ENCODE results near the gene PADI1.

Gene PADI1

DNA sequence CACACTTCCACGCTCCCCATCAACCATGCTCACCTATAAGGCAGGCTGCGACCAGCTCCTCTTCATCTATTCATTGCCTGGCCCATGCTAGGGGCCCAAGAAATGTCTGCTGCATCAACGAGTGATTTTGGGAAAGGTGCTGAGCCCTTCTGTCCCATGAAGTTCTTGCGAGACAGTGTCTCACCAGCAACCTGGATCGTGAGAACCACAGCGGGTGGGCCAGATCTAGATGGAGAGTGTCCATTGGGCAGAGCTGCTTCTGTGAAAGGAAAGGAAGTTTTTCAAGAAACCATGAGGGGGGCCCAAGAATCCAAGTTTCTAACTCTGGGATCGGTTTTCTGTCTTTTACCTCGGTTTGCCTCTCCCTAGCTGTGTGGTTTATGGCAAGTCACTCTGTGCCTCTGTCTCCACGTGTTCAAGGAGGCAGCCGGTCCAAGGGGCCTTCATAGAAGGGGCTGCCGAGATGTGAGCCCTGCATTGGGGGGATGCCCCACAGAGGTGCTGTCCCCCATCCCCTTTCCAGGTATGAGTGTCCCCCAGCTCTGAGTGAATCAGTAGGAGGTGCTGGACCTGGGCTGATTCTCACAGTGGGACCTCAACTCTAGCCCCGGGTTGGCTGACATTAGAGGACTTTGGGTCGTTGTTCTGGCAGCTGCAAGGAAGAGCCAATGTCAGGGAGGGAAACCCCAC is 8.3 kb upstream of the PADI1 start:
- no peak for DNase-seq (ENCODE audit: low spot score)

DNA sequence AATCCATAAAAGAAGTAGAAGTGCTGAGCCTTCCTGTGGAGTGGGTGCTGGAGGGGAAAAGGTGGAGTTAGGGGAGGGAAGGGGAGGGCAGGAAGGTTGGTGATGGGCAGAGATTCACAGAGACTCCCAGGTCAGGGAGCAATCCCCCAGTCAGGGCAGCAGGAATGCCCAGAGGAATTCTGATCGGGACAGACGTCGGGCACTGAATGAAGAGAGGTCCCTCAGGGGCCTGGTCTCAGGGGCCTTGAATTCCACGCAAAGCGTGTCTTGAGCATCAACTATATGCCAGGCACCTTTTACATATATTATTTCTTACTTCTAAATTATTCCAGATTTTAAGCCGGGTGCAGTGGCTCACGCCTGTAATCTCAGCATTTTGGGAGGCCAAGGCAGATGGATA is 7.2 kb upstream of the PADI1 start:
- no peak for DNase-seq (ENCODE audit: low spot score)

- DNase-seq (ENCODE audit: low spot score), result no peak
Observed at GRCh38 chr1:17198476-17199258, 6.3 kb upstream of the PADI1 start.

DNA sequence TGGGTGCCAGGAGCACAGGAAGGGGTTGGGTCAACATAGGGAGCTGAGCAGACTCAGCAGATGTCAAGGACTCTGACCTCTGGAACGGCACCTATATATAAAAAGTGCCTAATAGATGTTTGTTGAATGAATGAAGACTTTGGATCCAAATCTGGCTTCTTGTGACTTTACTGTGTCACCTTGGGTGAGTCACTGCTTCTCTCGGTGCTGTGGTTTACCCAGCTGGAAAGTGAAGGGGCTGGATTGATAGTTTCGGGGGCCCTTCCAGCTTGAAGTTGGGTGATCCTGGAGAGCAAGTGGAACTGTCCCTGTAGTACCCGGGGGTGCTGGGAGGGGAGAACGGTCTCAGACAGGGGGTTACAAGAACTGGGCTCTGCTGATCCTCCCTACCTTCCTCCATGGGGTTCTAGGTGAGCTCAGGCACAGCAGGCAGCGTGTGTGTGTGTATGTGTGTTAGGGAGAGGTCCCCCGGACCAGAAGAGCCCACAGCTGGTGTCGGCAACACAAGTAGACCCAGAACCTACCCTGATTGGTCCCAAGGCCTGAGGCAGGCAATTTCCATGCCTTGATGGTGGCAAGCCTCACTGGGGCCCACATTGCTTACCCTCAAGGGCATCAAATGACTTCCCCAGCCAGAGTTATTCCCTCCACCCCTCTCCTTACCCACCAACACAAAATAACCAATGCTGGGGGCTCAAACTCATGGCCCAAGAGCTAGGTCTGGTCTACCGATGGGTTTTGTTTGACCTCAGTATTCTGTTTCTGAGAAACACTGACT is 5.5 kb upstream of the PADI1 start:
- DNase-seq (ENCODE audit: low spot score), result no peak

- no peak for DNase-seq (ENCODE audit: low spot score)
Observed at GRCh38 chr1:17200246-17200645, 4.7 kb upstream of the PADI1 start.

- DNase-seq (ENCODE audit: low spot score), result no peak
Observed at GRCh38 chr1:17200756-17201155, 4.2 kb upstream of the PADI1 start.

DNA sequence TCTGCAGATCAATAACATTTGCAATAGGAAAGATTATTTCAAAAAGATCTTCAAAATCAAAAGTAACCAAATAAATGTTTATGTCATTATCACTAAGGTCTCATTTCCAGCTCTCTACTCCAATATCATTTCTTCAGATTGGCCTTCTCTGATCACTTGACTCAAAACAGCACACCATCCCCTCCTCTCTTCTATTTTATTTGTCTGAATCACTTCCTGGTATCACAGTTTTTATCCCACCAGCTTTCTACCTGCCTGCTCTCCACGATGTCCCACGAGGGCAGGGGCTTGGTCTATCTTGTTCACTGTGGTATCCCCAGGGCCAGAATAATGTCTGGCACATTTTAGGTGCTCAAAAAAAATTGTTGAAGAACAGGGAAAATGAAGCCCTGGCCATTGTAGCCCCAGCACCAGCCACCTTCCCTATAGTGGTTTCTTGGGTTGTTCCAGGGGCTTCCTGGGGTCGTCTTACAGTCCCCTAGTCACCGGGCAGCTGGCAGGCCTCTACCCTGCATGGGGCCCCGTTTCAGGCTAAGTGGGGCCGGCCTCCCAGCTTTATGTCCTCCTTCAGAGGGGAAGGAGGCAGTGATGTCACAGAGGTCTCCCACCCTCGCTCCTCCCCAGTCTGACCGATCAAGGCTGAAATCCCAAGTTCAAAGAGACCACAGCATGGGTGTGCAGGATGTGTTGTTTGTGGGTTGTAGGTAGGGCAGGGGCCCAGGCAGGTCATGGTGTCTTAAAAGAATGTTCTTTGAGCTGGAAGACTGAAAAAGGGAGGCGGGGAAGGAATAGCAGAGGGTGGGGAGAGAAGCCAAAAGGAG is 3.5 kb upstream of the PADI1 start:
- DNase-seq (ENCODE audit: low spot score), result no peak

- no peak for DNase-seq (ENCODE audit: low spot score)
Observed at GRCh38 chr1:17205652-17206051, 724 bp downstream of the PADI1 start.

DNA sequence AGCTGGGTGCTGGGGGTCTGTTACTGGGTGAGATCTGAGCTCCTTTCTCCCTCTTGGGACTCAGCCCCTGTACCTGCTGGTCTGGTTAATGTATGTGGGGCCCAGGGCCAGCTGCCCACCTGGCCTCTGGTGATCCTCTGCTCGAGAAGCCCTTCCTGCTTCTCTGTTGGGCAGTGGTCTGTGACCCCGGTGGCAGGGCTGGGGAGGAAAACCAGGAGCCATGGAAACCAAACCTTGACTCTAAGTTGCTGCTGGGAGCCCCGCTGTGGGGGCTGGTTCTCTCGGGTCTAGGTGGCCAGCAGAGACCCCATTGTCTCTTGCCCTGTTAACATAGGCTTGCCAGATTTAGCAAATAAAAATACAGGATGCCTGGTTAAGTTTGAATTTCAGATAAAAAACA is 1.3 kb downstream of the PADI1 start:
- DNase-seq (ENCODE audit: low spot score), result no peak

DNA sequence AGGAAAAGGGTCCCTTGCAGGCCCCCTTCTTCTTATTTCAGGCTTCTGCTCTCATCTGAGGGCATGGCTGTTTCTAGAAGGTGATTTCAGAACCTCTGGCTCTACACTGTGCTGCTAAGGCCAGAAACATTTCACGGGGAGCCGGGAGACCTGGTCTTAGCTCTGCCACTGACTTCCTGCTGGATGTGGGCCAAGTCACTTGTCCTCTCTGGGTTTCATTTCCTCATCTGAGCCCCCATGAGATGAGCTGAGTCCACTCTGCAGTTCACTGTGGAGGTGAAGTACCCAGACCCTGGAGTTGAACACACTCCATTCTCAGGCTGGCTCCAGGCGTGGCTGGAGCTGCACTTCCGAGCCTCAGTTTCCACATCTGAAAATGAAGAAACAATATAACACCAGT is 2.1 kb downstream of the PADI1 start:
- DNase-seq (ENCODE audit: low spot score), result no peak

- no peak for DNase-seq (ENCODE audit: low spot score)
Observed at GRCh38 chr1:17207540-17207939, 2.6 kb downstream of the PADI1 start.

DNA sequence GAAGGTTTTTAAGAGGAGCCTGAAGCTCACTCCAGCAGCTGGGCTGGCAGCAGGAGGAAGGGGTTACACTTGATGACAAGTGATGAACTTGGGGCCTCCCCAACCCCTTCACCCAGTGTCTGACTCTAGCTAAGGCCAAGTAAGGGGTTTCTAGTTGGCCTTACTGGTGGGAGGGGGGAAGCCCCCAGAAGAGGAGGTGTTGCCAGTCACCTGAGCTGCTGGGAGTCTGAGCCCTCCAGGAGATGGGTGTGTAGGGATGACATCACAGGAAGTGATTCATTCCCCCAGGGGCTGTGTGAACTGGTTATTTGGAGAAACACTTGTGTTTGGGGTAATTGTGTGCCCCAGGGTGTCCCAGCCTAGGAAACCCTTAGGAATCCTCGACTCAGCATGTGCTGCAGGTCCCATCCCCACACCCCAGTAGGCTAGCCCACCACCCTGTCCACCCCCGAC is 3.1 kb downstream of the PADI1 start:
- no peak for DNase-seq (ENCODE audit: low spot score)

- DNase-seq (ENCODE audit: low spot score), result no peak
Observed at GRCh38 chr1:17208546-17208945, 3.6 kb downstream of the PADI1 start.

- DNase-seq (ENCODE audit: low spot score), result no peak
Observed at GRCh38 chr1:17209430-17209829, 4.5 kb downstream of the PADI1 start.

DNA sequence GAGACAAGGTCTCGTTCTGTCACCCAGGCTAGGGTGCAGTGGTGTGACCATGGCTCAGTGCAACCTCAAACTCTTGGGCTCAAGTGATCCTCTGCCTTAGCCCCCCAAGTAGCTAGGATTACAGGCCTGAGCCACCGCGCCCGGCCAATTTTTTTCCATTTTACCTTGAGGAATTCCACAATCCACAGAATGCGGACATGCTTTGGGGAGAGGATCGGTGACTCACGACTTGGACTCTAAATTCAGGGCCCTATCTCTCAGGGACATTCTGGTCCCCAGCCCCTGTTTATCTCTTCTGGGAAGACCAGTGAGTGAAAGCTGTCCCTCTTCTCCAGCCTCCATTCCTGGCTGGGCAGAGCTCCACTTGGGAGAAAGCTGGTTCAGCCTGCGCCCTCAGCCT is 5.2 kb downstream of the PADI1 start:
- DNase-seq (ENCODE audit: low spot score), result no peak

GRCh38 chr1:17211377-17211776 is 6.4 kb downstream of the PADI1 start:
- DNase-seq (ENCODE audit: low spot score), result no peak

- no peak for DNase-seq (ENCODE audit: low spot score)
Observed at GRCh38 chr1:17212009-17212408, 7.1 kb downstream of the PADI1 start.

DNA sequence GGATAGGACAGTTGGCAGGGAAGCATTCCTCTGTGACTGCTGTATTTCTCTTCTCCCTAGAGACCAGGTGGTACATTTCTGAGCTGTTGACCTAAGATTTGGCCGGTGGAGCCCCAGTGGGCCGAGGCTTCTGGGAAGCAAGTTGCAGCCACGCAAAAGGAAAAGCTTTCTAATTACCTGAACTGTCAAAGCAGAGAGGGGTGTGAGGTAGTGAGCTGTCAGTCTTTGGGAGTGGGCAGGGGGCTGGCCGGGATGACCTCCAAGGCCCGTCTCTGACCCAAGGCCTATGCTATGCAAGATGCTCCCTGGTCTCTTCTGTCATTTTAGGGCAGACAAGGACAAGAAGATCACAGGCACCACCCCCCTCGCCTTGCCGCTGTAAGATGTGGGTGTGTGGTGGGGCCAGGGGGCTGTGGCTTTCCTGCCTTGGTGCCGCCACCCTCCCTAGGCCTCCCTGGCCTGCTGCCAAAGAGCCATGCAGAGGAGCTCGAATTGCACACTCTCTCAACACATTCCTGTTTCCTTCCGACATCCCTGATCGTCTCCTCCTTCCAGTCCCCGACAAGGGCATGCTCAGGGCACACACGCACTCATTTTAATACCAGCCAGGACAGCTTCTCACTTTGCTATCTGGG is 7.7 kb downstream of the PADI1 start:
- no peak for DNase-seq (ENCODE audit: low spot score)

DNA sequence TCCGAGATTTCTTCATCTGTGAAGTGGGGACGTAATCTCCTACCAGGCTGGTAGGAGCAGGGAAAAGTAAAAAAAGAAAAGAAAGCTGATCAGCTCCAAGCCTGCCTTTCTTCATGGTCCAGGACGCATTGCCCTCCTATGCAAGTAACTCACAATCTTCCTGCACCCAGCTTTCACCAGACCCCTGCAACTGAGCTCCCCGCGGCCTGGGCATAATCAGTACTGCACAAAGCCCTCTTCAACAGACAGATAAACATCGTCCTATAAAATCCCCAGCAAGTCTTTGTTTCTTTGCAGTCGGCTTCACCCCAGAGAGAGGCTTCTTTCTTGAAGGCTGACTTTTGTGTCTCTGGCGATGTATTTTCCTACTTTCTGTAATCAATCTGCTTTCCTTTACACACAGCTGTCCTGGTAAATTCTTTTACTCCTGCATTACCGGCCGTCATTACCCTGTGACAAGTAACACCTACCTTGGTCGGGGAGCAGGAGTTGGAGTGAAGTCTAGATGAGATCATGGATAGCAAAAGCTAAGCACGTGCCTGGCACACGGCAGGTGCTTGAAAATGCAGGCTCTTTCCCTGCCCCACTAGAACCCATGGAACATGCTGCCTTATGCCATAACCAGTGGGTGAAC is 8.3 kb downstream of the PADI1 start:
- DNase-seq (ENCODE audit: low spot score), result no peak

DNA sequence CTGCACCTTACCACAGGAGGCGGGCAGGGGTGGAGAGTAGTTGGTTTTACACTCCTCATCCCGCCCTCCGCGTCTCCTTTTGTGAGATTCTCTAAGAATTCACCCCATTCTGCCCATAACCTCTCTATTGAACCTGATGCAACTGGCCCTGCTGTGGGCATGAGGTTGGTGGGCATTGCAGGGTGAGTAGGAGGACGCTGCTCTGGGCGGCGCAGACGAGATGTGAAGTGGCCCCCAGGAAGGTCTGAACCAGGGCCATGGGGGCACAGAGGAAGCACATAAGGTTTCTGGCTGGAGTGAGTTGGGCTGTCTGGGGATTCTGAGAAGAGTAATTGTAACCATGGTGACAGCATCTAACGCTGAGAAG is 8.8 kb downstream of the PADI1 start:
- DNase-seq (ENCODE audit: low spot score), result no peak

GRCh38 chr1:17214876-17215544 is 10.1 kb downstream of the PADI1 start:
- DNase-seq (ENCODE audit: low spot score), result no peak

Data from hematopoietic multipotent progenitor cell treated with erythropoietin and hydrocortisone succinate and interleukin-3 and kit ligand, for 15 days (in vitro differentiated cells).